IPS DF 19.7 (cell line): ENCODE results near the gene C10orf105.

Experiments used
- DNase-seq: peaks from one replicate; pipeline ENCODE4 v3.0.0-alpha.2; 2013; ENCODE audit warnings: low read depth, low spot score

The C10orf105 gene

GRCh38 chr10:71751515-71752224 lies 32.1 kb upstream of the C10orf105 start:
- no peak for DNase-seq

- no peak for DNase-seq
Observed at GRCh38 chr10:71750986-71751385, 31.4 kb upstream of the C10orf105 start.

- DNase-seq: no peak
Observed at GRCh38 chr10:71750124-71750841, 30.7 kb upstream of the C10orf105 start.

- no peak for DNase-seq
Observed at GRCh38 chr10:71749396-71749795, 29.8 kb upstream of the C10orf105 start.

- DNase-seq: no peak
Observed at GRCh38 chr10:71748671-71749191, 29.2 kb upstream of the C10orf105 start.

- DNase-seq: no peak
Observed at GRCh38 chr10:71747551-71748523, 28.3 kb upstream of the C10orf105 start.

- DNase-seq: no peak
Observed at GRCh38 chr10:71747039-71747531, 27.5 kb upstream of the C10orf105 start.

- no peak for DNase-seq
Observed at GRCh38 chr10:71746344-71747037, 26.9 kb upstream of the C10orf105 start.

- no peak for DNase-seq
Observed at GRCh38 chr10:71745664-71746250, 26.2 kb upstream of the C10orf105 start.

GRCh38 chr10:71744897-71745663 lies 25.5 kb upstream of the C10orf105 start:
- DNase-seq: no peak

GRCh38 chr10:71743866-71744265 lies 24.3 kb upstream of the C10orf105 start:
- no peak for DNase-seq

GRCh38 chr10:71743089-71743838 lies 23.7 kb upstream of the C10orf105 start:
- no peak for DNase-seq

GRCh38 chr10:71742301-71743088 lies 22.9 kb upstream of the C10orf105 start:
- DNase-seq: no peak

GRCh38 chr10:71741671-71742070 lies 22.1 kb upstream of the C10orf105 start:
- DNase-seq: no peak

- DNase-seq: no peak
Observed at GRCh38 chr10:71741029-71741428, 21.5 kb upstream of the C10orf105 start.

- DNase-seq: no peak
Observed at GRCh38 chr10:71740069-71740653, 20.6 kb upstream of the C10orf105 start.

- no peak for DNase-seq
Observed at GRCh38 chr10:71739358-71739900, 19.9 kb upstream of the C10orf105 start.

GRCh38 chr10:71737834-71738197 lies 18.2 kb upstream of the C10orf105 start:
- DNase-seq: no peak
